AG08395 (cell line): ENCODE measurements around the gene UBE2G2.
A peak's percentile ranks its signal among the peaks of the same experiment; 100 is the strongest.

ENCODE experiments used
- DNase-seq: peaks from one replicate; pipeline ENCODE4 v3.0.0; 2012; ENCODE audit warnings: mixed read lengths, low spot score

UBE2G2 gene, protein sequence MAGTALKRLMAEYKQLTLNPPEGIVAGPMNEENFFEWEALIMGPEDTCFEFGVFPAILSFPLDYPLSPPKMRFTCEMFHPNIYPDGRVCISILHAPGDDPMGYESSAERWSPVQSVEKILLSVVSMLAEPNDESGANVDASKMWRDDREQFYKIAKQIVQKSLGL

DNA sequence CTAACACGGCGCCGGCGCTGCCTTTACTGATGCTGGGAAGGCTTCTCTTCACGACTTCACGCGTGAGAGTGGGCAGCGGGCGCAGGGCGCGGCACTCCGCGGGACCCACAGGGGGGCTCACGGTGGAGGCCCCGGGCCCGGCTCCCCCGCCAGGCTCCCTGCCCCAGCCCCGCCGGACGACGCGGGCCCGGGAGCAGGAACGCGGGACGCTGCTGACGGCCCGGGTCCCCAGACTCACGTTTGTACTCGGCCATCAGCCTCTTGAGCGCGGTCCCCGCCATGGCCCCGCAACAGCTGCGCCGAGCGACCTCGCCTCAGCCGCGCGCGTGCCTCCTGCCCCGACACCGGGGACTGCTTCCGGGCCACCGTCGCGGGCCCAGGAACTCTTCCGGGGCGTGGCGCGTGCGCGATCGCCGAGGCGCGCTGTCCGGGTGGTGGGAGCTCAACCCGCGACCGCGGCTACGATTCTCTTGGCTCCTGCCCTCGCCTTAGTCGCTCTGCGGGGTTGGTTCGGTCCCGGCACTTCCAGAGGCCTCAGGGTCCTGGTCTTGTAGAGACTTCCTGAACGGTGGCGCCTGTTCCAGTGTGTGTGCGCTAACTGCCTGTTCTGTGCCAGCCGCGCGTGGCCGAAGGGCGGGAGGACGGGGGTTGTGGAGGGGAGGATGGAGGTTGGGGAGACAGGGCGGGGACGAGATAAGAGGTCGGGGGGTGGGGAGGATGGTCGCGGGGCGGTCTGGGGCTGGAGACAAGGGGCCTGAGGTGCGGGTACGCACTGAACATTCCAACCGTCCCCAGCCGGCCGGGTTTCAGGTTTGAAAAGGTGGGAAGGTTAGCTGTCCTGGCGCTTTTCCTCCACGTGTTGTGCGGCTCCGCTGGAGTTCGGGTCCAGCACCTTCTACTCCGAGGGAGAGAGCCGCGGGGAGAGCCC, at the start of gene UBE2G2:
Gene UBE2G2 (minus strand): TSS at position 353 of the 928 bp plus-strand sequence. CDS start 72 bp downstream, at position 281.
- DNase-seq, result peak; percentile 95

DNA sequence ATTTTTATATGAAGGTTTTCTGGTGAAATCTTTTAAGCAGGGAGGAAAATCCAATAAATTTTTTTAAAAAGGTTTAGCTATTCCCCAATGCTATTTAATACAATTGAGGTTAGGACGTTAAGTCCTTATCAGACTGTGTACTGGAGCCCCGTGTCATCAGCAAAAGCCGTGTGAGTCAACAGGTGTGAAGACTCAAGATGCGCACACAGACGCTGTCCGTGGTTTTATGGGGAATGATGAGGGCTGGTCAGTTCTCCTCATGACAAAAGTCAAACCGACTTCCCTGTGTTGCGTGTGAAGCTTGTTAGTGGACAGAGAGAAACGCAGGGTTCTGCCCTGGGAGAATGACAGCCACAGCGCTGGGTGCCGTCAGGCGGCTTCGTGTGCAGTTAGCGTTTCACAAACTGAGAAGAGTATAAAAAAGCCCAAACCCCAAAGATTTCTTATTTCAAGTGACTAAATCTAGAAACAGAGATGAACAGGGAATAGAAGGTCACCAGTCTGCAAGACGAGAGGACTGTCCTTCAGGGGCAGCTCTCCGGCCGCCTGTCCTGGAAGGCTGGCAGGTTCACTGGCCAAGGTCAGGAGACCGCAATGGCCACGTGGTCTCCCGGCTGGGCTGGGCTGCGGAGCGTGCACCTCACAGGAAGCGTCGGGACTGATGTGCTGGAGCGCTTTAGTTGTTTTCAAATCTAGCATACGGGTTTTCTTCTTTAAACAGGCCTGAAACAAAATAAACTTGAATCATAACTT, 49.5 kb upstream of the UBE2G2 start:
- no peak for DNase-seq

DNA sequence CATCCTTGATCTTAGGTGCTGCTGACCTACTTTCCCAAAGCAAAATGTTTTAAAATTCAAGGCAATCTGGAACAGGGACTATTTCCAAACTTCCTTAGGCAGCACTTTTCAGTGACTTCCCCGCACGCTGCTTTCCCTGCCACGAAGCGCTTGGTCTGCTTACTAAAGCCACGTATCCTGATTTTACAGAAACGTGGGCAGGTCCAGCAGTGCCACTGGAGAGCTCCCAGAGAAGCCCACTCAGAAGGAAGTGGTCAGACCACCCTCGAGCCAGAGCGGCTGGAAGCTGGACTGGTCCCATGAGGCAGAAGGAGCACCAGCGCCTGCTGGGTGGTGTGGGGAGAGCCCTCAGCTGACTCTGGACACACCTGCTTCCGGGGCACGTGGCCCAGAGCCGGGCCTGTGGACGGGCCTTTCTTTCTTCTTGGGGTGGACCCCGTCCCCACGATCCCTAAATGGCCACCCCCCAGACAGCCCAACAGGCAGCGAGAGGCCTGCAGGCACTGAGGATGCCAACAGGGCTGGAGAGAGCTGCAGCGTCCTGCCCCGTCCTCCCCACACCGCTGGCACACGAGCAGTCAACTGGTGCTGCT, 48.7 kb upstream of the UBE2G2 start:
- no peak for DNase-seq

DNA sequence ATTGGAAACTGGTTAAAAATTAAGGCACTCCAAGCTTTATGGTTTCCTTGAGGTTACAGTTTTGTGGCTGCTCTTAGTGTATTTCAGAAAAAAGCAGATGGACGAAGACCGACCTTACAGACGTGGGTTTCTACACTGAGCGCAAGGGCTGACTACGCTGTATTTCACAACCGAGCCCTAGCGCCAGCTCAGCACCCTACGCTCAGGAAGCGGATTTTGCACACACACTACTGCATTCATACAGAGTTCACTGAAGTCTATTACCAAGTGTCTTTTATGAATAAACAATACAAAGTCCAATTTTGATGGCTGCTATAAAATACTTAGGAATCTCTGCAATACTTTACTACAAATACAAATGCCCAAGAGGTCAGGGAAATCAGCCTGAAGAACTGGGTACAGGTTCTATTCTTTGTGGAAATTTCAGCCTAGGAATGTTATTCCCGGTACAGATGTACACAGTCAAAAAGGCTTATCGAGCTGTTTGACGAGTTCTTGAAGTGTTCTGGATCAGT, 48.1 kb upstream of the UBE2G2 start:
- no peak for DNase-seq

DNA sequence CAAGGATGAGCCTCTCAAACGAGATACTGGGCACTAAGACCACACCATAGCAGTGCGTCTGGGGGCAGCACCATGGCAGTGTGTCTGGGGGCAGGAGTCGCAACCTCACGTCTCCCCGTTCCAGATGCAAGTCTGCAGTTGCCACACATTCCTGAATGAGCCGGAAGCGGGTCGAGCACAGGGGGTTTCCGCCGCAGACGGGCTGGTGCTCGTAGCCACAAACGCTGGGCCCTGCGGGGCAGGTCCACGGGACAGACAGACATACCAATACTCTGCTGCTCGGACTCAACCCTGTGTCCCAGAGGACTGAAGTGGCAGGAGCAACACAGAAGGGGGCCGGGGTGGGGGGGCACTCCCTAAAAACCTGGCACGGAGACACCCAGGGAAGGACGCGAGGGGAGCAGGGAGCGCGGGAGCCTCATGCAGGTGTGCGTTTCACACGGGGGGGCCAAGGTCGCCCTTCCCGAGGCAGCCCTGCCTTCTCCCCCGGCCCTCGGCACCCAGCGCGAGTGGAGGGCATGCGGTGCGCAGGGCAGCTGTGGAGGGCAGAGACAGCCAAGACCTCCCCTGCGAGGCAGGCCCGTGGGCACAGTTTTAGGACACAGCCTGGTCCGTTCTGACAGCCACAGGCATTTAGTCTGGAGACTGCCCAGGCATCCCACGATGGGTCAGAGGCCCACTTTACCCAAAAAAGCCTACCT, 47.4 kb upstream of the UBE2G2 start:
- no peak for DNase-seq

DNA sequence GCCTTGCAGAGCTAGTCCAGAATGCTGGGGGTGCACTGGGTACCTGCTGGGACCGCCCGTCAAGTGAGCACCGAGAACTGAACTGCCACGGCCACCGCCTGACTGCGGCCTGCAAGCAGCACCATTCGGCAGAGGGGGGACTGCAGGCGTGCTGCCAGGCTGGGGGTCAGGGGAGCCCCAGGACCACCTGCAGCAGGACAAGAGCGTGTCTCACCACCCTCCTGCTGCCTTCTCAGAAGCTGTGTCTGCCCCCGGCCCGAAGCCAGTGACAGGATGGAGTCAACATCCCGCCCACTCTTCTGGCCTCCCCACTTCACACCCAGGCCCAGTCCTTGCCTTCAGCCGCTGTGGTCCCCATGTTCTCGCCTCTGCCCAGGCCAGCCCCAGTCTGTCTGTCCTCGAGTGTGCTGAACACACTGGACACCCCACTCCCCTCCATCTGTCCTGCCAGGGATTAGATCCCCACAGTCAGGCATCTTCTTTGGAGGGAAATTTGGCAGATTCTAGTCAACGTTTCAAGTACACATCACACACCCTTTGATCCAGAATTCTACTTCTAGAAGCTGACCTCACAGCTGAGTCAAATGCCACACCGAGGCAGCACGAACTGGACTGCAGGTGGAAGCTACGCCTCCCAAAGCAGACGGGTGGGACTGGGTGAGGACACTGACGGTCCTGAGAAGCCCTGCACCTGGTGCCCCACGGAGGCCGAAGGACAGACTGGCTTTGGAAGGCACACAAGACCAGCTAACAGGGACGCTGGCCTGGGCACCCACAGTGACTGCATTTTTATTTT, 45.8 kb upstream of the UBE2G2 start:
- no peak for DNase-seq

DNA sequence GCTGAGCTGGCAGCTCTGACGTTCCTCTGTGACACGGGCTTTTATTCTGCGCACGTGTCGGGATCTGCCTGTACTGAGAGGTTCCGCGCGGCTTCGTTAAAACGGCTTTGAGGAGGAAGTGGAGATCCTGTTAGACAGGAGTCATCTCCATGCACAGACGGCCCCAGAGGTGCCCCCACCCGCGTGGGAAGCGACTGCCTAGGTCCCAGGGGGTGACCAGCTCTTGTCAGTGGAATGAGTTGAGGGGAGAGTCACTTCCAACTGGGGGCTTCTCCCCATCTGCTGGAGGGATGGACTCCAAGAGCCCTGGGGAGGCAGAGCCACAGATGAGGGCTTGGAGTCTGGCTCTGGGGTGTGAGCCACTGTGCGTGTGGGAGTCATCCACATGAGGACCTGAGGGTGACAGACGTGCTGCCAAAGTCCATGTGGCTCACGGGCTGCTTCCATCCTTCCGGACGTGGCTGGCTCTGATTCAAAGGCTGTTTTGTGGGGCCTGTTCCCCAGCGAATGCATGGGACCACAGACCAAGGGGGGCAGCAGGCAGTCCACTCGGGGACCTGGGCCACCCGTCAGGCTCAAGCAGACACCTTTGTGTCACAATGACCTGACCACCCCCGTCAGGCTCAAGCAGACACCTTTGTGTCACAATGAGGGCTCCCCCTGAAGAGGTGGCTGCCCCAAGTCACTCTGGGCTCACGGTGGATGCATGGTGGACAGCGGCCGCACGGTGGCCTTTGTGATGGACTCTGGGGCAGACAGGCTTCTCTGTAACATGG, 45.1 kb upstream of the UBE2G2 start:
- peak; percentile 76 for DNase-seq

DNA sequence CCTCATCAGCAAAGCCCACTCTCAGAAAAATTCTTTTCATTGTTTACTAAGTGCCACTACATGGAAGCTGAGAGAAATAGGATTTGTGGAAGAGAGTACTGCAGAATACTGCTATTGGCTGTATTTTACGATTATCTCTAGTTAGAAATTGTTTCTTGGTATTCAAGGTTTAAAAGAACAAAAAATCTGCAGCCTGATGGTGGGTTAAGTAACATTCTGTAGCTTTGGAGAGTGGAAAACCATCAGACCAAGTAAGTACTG, 44.5 kb upstream of the UBE2G2 start:
- DNase-seq, result no peak

DNA sequence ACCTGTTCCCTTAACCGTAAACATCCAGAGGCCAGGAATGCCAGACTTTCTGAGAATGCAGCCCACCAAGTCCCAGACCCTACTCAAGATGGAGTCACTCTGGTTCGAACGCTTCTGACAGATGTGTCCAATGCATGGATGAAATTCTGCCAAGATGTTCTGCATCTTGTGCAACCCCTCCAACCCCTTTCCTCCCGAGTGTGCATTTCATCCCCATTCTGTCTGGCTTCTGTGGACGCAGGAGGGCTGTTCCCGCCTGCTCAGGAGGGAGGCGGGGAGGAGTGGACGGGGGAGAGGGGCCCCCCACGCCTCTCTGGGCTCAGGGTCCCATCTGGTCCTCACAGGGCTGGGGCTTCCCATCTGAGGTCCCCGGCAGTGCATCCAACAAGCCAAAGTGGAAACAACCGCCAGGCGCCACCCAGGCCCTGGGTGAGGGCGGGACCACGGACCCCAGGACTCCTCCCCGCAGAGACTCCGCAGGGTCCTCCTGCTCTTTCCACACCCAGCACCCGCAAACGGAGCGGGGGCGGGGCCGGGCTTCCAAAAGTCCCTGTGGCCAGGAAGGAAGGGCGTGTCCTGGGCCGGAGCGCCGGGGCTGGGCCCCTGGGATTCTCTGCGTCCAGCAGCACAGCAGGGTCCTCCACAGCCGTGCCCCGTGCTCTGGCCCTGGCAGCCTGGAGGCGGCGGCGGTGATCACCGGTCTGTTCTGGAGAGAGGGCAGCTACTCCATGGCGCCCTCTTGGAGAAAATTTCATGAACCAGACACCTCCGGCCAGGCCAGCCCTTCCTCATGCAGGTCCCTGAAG, 44.0 kb upstream of the UBE2G2 start:
- DNase-seq, result peak; percentile 80

DNA sequence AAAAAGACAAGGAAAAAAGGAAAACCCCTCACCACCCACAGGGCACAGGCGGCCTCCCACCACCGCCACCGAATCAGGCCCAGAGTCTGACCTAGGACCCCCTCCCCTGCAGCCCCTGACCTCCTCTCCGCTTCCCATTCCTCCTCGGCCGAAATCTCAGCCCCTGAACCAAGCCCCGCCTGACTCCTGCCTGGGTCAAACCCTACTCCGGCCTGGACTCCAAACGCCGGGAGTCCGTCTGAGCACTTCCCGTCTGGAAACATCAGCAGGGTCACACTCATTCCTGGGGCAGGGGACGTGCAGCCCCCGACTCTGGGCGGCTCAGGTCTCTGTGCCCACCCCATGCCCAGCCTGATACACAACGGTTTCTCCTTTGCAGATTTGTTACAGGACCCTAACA, 42.6 kb upstream of the UBE2G2 start:
- no peak for DNase-seq

DNA sequence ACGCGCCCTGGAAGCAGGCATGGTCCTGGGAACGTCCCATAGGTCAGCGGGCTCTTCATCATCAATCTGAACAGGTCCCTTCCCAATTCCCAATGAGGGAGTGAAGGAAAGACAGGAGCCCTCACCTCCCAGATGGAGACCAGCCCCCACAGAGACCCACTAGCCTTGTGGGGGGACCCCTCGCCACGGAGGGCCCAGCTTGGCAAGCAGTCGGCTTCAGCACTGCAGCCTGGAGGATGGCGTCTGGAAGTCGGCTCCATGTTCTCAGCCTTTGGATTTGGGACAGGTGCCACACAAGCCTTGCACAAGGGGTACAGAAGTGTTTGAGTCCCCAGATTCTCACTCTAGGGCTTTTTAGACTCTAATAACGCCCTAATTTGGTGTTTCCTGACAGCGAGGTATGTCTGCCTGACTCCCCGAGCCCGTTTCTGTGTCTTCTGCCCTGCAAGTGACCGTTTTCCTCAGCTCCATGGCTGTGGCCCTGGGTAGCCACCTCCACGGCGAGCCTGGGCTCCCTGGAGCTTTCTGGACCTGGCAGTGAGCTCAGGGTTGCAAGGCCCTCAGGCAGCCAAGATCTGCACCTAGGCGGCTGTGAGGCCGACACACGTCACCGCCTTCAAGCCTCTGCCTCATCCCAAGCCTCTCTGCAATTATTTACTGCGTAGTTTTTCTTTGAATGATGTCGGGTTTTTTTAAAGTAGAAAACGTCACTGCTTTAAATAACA, 41.3 kb upstream of the UBE2G2 start:
- no peak for DNase-seq

DNA sequence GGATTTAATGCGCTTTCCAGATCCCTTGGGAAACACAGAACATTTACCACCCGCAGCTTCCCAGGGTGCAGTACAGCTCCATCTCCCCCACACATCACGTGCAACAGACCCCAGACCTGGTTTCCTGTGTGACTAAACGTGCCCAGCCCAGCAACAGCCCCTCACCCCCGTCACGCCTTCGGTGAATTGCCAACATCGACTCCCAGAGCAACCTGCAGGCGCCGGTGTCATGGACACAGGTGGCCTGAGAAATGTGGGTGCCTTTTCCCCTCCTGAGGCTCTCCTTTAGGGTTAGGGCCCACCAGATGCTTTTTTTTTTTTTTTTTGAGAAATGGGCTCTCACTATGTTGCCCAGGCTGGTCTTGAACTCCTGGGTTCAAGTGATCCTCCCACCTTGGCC, 40.5 kb upstream of the UBE2G2 start:
- DNase-seq, result no peak

DNA sequence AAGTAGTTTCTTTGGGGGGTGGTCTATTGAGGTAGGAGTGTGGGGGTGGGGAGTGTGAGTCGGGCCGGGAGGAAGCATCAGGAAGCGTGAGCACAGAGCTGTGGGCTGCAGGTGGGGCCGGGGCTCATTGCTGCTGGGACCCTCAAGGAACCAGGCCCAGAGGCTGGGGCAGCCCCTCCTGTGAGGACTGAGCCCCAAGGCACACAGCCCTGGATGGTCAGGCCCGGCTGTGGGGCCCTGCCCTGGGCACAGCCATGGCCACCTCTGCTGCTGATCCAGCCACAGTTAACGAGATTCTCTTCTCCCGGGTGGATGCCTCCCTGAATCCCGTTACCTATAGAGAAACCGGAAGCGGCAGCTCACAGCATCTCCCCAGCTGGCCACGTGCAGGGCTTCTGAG, 39.2 kb upstream of the UBE2G2 start:
- DNase-seq, result no peak

DNA sequence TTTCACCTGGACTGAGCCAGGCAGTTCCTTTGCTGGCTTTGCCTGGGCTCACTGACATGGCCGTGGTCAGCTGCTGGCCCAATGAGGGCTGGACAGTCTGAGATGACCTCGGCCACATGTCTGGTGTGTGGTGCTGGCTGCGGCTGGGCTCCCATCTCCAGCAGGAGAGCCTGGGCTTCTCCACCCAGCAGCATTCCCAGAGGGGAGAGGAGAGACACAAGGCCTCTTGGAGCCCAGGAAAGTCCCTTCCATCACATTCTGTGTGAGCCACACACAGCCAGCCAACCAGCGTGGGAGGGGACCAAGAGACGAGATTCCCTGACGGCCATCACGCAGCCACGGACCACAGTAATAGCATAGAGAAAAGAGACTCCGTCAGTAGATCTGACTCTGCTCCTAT, 37.3 kb upstream of the UBE2G2 start:
- DNase-seq, result no peak

DNA sequence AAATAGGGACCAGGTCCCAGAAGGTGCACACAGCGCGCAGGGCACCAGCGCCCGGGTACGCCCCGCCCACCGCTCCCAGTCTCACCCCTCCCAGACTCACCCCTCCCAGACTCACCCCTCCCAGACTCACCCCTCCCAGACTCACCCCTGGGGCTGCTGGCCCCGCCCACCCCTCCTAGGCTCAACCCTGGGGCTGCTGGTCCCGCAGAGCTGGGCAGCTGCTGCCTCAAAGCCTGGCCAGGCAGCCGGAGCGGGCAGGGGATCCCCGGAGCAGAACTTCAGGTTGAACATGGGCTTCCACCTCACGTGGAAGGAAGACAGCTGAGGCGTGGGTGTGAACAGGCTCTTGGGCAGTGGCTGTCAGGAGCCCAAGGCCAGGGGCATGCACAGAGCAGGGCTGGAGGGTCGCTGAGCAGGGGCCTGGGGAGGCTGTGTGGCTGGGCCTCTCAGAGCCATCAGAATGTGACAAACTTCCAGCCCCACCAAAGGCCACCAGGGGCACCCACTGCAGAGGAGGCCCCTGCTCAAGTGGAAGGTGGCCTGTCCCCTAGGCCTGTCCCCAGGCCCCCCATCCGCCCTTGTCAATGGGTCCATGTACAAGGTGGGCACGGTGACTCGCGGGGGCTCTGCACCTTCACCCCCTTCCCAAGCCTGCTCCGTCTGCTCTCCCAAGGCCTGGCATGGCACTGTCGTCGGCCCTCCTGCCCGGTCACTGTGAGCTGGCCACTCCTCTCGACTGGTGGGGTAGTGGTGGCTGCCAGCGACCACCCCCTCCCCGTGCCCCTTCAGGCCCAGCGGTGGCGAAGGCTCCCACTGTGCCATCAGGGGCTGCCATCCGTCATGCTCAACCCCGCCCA, 36.6 kb upstream of the UBE2G2 start:
- no peak for DNase-seq

DNA sequence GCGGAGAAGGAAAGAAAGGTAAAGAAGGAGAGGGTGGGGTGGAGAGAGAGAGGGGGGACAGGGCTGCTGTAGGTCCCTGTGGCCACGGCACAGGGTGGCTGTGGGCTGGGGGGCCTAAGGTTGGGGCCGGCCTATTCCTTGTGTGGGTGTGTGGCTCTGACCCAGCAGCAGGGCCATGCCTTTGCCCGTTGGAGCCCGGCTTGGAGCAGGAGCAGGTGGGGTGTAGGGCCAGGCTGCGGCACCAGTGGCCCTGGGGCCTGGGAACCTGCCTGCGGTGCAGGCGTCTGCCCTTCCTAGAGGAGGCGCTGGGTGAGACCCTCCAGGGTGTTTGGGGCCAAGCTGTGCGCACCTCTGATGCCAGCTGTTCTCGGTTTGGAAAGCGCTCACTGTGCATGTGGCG, 35.9 kb upstream of the UBE2G2 start:
- no peak for DNase-seq

DNA sequence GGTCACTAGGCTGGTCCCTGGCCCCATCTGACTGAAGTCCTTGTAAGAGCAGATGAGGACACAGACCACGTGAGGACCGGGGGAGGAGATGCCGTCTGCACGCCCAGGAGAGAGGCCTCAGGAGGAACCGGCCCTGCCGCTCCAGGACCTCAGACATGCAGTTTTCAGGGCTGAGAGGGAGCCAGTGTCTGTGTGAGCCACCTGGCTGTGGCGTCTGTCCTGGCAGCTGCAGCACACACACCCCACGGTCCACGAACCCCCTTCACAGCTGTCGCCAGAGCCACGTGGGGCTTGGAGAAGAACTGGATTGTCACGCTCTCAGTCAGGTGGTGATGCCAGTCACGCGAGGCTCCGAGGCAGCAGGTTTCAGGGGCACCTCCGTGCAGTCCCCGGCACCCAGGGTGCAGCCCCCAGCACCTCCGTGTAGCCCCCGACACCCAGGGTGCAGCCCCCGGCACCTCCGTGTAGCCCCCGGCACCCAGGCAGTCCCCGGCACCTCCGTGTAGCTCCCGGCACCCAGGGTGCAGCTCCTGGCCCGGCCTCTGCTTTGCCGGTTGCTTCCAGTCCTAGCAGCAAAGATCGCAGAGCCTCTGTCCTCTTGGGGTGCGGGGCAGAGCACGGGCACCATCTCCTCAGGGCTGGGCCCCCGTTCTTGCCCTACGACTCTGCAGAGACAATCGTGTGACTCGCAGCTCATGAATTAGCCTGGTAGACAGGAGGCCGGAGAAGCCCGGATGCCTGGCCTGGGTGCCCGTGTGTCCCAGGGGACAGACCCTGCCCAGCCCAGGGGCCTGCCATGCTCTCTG, 35.2 kb upstream of the UBE2G2 start:
- DNase-seq, result peak; percentile 60
